GM12892 (cell line): Measurements from ENCODE around the gene MAGI2.

Experiments used
- POLR2A ChIP-seq: IDR thresholded peaks from 2 replicates; pipeline ENCODE4 v1.6.1; 2011; ENCODE audit warnings: low read depth, low read length, control low read depth
- POLR2AphosphoS5 ChIP-seq: IDR thresholded peaks from 2 replicates; pipeline ENCODE4 v1.6.1; 2011; ENCODE audit warnings: low read depth, low read length, control low read depth
- TAF1 ChIP-seq: IDR thresholded peaks from 2 replicates; pipeline ENCODE4 v1.6.1; 2011; ENCODE audit warnings: low read depth, mild to moderate bottlenecking, control low read depth, low read length, borderline replicate concordance

DNA sequence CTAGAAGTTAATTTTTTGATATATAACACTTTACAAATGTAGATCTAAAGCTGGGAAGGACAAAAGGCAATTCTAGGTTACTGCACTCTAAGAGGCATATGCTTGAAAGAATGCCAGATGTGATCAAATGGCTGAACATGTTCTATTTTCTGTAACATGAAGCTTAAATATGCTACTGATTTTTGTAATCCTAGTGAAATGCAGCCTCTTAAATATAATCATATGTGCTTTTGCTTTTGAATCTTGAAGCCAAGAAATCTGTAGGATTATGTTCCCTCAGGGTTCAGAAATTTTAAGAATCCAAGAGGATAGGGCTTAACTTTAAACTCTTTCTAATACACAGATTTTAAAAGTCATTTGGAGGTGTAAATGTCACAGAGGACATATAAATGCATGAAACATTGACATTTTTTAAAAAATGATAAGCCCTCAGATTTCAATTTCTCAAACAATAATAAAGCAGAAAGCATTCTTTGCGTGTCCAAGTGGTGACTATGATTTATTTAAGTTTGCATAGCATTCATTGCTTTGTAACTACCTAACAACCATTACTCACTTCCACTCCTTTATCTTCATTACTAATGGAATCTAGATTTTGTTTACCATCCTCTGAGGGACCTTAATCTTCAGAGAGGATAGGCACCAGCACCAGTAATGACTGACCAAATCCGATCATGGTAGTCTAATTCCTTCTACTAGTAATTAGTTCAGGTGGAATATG, 170.4 kb downstream of the MAGI2 start:
- no peak for TF ChIP-seq POLR2A
- TF ChIP-seq POLR2AphosphoS5, result no peak
- TF ChIP-seq TAF1, result no peak
